Measurements from ENCODE around the gene GMDS.

DNA sequence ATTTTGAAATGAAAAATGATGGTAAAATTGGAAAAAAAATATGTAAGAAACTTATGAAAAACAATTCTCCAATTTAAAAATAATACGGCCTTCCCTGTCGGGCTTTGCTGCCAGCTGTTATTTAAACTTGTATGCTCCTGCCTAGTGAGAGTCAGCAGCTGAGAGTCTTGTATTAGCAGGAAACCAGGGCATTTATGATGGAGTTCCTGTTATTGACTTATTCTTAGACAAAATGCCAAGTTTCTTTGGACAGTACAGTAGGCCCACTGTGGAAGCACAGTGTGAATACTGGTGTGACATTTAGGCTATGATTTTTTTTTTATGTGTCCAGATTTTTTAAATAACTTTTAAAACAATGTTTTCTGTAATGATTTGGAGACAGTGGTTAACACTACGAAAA lies 42.1 kb downstream of the GMDS start:
- TF ChIP-seq EZH2 (IDR thresholded peaks at IDR 0.05; ENCODE audit: borderline replicate concordance, low read length) (no peak), CTCF (conservative IDR thresholded peaks at IDR 0.05 in 1 of 2, IDR thresholded peaks at IDR 0.05 in 1 of 2; ENCODE audit: extremely low read depth in 1 of 2, insufficient read depth in 1 of 2, low read depth in 1 of 2, low read length in 2 of 2) (no peak)
